ENCODE data around the gene PIEZO2.
"Not testable (repeated sequence)": the region's sequence is repeated elsewhere in the genome, so short reads cannot be mapped to it uniquely, and the experiment has no call there.

PIEZO2 gene

DNA sequence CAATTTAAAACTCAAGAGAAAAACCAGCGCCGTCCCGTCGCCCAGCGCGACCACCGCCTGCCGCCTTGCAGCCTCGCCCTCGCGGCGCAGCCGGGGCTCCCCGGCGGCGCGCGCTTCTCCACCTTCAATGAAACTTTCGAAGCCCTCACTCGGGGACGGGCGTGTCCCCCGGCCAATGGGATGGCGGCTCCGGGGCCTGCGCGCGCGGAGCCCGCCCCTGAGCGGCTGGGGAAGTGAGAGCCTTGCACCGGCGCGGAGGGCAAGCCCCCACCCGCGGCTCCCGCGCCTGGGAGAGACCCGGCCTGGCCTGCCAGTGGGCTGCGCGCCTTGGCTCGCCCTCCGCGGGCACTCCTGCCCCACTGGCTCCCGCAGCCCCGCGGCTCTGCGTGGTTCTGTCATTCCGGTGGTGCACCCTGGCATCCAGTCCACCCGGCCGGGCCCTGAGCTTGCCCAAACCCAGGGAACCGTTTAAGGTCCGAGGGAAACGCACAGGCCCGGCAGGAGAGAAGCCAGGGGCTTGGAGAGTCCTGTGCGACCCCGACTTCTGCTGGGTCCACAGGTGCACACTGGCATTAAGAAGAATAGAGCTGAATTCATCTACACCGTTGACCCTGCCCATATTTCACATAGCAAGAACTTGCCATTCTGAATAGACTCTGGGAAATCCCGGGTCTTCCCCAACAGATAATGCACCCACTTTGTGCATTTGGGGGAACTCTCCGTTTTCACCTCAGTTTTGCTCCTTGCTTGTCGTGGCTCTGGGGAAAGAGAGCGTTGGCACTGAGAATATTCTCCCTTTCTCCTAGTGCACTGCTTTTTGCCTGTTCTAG, at the start of gene PIEZO2:
Gene PIEZO2 (minus strand): TSS at position 129 of the 830 bp plus-strand sequence. CDS start 981 bp downstream, outside the sequence.
- peak; percentile 94 for DNase-seq (ENCODE audit: low spot score)

DNA sequence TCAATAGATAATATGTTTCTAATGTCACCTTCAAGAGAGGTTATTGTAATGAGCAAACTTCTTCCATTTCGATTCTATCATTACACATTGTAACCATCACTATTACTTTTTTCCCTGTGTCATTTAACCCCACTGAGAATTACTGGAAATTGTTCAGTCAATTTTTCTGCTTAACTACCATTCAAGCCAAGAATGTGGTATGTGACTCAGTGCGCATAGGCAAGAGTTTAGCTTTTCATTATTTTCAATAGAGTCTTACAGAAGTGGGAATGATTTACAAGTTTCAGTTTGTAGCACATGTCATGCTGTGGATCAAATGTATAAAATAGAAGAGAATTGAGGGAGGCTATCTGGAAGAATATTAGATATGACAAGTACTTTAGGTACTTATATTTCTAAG, 34.3 kb upstream of the PIEZO2 start:
- DNase-seq (ENCODE audit: low spot score): no peak

DNA sequence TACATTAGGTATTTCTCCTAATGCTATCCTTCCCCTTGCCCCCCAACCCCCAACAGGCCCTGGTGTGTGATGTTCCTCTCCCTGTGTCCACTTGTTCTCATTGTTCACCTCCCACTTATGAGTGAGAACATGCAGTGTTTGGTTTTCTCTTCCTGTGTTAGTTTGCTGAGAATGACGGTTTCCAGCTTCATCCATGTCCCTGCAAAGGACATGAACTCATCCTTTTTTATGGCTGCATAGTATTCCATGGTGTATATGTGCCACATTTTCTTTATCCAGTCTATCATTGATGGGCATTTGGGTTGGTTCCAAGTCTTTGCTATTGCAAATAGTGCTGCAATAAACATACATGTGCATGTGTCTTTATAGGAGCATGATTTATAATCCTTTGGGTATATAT, 32.3 kb upstream of the PIEZO2 start:
- DNase-seq (ENCODE audit: low spot score): not testable (repeated sequence)

DNA sequence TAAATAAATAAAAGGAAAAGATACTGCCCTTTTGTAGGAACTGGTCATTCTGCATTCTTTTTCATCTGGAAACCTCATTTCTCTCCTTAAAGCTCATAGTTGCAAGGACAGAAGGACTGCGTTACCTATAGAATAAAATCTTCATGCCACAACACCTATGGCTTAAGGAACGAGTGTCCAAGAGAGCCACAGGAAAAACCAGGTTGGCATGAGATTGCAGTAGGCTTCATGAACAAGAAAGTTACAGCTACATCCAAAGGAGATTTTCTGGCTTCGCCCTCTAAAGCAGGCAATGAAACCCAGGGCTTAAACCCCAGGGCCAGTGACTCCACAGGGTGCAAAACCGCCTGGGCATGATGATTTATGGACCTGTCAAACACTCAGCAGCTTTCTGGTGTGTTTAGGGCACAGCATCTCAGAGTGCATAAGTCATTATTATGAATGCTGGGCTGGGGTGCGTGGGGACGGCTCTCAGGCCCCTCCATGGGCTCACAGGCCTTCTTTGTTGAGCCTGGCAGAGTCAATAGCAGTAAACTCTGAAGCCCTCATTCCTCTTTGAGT, 30.7 kb upstream of the PIEZO2 start:
- DNase-seq (ENCODE audit: low spot score): no peak

DNA sequence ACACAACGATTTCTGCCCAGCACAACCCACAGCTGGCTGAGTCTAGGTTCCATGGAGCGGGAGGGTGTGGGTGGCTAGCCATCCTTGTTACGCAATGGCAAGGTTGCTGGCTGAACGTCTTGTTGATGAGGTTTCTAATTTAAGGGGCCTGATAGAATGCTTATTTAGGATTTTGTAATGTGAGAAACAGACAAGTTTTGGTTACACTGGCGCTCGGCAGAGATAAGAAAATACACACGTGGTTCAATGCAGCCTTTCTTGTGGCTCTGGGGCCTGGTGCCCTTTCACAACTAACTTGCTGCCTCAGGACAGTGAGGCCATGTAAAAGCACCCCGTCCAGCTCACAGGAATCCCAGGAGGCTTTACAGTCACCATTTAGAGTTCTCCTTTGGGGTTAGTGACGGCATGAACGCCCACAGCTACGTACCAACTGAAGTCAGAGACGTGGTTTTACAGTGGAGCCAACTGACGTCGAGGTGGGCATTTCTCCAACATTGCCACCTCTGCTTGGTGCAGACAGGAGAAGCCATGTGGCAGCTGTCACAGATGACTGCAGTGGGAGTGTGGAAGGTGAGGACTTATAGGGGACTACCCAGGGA, 29.7 kb upstream of the PIEZO2 start:
- peak; percentile 80 for DNase-seq (ENCODE audit: low spot score)

DNA sequence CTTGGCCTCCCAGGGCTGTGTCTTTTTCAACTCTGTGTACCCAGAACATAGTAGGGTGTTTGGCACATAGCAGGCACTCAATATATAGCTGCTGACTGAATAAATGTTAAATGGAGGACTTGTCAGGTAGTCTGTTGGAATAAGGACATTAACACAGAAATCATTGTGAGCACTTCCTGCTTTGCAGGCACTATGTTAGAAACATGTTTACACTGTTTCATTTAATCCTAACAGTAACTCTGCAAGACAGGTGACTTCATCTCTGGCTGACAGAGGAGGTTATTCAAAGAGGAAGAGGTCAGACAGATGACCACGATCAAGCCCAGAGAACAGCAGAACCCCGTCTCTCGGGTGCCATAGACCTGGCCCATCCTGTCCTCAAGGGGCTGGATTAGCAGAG, 28.0 kb upstream of the PIEZO2 start:
- DNase-seq (ENCODE audit: low spot score): no peak

DNA sequence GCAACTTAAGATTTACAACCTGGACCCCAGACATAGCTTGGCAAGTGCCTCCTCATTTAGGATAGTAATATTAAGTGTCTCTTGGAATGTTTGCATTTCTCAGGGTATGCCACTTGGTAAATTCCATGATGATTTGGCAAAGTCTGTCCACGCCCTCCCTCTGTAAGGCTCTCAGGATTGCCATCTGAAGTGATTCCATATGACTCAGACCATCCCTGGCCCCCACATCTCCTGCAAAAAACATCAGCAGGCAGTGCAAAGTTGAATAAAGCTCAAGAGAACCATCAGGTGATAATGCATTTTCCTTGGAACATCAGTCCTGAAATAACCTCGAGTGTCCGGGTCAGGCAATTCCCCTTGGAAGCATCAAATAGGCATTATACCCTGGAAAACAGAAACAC, 27.1 kb upstream of the PIEZO2 start:
- peak; percentile 56 for DNase-seq (ENCODE audit: low spot score)

DNA sequence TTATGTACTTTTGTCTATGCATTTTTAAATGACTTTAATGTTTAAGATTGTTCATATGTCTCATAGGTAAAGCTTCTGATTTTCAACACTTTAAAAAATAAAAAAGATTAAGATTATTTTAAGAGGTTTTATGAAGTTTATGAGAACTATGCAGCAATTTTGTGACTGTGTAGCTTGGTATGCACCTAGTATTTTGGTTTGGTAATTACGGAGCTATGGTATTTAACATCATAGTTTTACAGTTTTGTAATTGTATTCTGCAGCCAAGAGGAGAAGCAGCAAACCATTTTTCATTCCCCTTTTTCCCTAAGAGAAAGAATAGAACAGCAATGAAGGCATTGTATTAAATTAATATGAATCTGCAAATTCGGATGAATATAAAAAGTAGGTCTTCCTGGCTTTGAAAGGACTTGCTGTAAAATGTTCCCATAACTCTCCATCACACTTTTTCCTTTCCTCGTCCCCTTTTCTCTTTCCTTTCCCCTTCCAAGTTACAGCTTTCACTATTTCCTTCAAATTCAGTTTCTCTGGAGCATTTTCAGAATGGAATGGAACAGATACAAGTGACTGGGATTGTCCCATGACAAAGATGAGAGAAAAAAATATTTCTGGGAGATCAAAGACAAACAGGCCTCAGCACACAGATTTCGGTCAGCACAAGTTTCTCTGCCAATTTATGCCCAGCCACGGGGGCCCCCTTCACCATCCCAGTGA, 26.1 kb upstream of the PIEZO2 start:
- peak; percentile 73 for DNase-seq (ENCODE audit: low spot score)

DNA sequence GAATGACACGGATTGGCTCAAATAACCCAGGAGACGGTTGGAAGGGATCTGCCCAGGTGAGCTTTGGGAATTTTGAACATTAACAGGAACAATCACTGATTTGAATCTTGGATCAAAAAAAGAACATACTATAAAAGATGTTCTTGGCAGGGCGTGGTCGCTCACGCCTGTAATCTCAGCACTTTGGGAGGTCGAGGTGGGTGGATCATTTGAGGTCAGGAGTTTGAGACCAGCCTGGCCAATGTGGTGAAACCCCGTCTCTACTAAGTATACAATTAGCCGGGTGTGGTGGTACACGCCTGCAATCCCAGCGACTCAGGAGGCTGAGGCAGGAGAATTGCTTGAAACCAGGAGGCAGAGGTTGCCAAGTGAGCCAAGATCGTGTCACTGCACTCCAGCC, 24.8 kb upstream of the PIEZO2 start:
- not testable (repeated sequence) for DNase-seq (ENCODE audit: low spot score)

DNA sequence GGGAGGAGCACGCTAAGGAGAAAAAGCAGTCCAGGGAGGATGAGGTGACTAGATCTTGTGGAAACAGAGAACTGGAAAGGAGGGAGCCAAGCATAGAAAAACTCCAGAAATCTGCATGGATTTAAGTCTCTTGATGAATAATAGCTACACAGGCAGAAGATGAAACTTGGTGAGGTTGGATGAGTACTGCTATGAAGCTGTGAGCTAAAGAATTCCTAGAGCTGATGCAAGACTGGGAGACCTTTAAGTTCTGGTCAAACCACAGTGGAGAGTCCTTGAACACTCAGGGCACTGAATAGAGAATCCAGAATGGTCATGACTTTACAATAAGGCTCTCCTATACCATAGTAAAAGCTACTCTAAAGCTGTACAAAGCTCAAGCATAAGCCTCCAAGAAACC, 18.4 kb upstream of the PIEZO2 start:
- DNase-seq (ENCODE audit: low spot score): peak; percentile 56

DNA sequence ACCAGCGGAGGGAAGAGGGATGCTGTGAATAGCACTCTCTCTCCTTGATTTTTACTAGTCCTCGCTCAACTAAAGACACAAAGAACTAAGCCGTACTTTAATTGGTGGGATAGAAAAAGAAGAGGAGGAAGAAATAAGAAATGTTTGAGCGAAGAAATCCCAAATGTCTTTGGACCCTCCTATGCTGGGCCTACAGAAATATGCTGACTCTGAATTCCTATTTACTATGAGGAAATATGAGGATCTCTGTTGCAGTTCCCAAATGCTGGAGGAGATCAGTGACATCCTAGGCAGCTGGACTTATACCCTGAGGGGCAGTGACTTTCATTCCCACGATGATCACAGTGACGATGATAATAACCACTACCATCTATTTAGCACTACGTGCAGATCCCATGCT, 16.6 kb upstream of the PIEZO2 start:
- DNase-seq (ENCODE audit: low spot score): no peak

DNA sequence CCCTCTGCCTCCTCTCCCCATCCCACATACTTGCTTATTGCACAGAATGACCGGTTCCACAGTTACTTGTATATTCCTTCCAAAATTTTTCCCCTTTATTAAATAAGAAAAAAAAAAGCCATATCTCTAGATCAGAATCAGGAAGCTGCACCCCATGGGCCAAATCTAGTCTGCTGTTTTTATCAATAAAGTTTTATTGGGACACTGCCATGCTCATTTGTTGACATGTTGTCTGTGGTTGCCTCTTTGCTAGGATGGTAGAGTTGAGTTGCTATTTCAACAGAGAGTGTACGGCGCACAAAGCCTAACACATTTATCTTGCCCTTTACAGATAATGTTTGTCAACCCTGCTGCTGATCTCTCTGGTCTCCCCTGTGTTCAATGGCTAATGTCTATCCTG, 15.8 kb upstream of the PIEZO2 start:
- no peak for DNase-seq (ENCODE audit: low spot score)

DNA sequence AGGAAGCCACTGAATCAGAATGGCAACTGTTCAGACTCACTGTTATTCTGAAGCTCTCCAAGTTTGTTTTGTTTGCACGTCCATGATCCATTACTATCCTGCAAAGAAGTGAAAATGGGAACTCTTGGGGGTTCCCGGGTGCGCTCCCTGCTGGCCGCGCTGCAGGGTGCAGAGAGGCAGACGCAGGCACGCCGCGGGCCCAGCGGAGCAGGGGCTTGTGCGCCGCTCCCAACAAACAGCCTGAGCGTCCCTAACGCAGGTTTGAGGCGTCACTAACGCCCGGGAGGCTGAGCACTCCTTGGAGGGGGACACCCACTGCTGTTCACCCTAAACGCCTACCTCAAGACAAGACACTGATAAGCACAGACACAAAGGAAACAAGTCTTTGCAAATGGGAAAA, 14.3 kb upstream of the PIEZO2 start:
- no peak for DNase-seq (ENCODE audit: low spot score)

DNA sequence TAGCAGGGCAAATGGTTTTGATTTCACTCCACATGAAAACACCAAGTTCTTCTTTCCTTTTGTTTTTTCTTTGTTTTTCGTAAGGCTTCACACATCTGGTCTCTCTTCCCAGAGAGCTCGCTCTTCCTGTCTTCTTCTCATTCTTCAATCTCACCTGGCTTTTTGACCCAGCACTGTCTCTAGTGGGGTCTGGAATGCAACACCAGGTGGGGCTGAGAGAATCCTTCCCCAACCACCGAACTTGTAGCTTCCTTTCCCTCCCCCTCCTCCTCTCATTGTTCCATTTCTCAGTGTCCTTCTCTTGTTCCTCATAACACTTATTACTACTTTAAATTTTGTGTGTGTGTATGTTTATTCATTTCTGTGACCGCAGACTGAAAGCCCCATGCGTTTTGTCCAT, 13.5 kb upstream of the PIEZO2 start:
- DNase-seq (ENCODE audit: low spot score): no peak

DNA sequence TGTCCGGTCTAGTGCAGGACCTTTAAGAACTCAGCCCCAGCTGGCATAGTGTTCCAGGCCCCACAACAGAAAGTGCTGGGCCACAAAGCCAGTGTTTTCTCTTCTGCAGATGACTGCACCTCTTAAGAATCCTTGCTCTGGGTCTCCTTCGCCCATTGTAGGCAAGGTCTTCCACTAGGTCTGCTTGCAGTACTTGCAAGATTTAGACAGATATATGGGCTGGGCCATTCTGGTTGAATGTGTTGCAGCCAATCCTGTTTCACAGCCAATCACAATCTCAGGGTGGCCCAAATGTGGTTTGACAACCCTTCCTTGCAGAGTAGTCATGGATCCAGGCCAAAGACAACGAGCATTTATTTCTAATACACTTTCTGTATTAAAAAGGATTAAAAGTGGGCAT, 13.1 kb upstream of the PIEZO2 start:
- no peak for DNase-seq (ENCODE audit: low spot score)

DNA sequence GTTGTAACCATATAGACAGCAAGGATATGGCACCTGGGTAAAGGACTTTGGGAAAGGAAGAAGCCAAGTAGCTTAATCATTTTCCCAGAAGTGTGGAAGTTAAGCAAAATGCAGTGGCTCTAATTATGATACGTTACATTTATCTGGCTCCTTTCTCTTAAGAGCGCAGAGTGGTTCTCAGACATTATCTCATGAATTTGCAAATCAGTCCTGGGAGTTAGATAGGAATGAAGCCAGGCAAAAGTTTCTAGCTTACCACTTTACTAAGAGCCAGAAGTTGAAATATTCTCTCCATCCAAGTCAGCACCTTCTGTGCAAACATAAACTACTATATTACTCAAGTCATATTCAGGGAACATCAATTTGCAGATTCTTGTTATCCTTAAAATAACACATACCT, 10.9 kb upstream of the PIEZO2 start:
- DNase-seq (ENCODE audit: low spot score): no peak

DNA sequence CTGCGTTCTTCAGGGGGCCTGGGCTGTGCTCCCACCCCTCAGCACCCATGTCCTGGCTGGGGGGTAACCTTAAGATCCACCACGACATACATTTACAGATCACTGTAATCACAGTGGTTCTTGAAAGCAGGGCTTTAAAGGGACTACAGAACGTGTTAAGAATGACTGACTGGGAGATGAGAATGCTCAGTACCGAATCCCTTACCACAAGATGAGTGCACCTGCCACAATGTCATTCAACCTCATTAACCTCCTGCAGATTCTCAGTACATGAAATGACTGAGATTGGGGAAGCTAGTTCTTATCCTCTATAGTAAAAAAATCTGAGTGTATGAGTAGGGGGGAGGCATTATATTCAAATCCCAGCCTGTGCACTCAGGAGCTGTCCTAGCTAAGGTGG, 10.5 kb upstream of the PIEZO2 start:
- no peak for DNase-seq (ENCODE audit: low spot score)

DNA sequence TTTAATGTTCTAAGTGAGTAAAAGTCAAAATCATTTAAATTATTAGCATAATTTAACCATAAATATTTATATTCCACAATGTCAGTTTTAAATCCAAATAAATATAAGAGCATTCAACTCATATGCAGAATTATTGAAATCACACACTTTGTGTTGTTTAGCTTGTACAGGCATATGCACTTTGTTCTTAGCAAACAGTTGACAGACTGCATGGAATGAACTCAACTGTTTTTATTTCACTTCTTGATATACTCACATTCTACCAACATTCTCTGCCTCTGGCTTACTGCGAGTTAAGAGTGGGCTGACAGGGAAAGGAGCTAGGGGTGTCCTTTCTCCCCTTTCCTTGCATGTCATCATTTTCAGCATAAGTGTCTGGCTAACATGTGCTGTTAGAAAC, 7.6 kb upstream of the PIEZO2 start:
- no peak for DNase-seq (ENCODE audit: low spot score)

DNA sequence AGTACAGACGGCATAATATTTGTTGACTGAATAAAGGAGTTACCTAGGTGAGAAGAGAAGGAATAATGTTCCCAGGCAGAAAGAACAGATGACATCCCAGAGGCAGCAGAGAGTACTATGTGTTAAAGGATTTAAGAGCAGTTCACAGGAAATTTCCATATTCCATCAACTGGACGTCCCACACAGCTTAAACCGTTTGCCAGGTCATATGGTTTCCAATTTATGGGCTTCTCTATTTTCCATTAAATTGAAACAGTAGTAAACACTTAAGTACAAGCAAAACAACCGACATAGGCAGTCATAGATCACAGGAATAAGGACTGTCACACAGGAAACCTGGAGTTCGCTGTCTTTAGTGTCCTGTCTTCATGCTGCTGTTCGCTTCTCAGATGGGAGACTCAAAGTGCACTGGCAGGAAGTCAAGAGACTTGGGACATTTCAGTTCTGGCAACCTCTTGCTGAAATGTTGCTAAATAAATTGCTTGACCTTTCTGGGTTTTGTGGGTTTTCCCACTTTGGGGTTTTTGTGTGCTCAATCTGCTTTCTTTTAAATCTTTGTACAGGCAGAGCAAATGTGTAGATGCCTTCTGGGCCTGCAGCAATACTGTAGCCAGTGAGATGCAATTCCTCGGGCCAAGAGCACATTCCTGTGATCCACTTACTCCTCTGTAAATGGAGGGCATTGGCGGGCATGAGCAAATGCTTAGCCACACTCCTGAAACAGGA, 5.8 kb upstream of the PIEZO2 start:
- peak; percentile 41 for DNase-seq (ENCODE audit: low spot score)

DNA sequence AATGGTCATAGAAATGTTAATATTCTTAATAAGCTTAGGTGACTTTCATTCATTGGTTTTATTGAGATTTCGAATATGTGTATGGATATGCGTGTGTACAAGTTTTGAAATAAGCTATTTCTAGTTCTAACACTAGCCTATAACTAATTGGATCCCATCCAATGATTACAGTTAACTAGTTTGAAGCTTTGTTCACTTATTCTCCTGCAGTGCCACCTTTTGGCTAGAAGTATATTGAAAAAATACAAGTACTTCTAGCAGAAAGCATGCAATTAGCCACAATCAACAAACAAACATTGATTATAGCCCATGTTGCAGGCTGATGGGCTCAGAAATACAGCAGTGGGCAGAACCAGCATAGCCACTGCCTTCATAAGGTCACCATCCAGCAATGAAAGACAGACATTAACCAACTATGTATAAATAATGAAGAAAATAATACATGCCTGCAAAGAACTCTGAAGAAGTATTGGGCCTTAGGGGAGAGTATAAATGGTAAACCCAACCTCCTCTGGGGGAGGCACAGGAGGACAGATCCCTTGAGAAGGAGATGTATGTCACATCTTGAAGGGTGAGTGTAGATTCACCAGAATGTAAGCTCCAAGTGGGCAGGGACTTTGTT, 5.1 kb upstream of the PIEZO2 start:
- DNase-seq (ENCODE audit: low spot score): peak; percentile 47

DNA sequence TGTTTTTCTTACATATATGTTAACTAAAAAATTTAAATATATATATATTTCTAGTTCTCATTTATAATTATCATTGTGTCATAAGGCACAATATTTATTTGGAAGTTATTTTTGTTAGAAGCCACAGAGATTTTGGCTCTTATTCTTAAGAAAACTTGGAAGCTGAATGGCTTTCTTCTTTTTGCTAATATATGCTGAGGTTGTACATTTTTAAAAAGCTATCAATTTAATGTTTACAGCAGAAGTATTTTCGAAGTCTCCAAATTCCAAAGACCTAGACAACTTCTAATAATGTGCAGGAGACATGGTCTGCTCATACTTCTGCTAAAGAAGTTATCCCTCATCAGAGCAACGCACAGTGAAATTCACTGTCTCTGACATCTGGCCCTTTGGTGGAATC, 3.7 kb upstream of the PIEZO2 start:
- no peak for DNase-seq (ENCODE audit: low spot score)

DNA sequence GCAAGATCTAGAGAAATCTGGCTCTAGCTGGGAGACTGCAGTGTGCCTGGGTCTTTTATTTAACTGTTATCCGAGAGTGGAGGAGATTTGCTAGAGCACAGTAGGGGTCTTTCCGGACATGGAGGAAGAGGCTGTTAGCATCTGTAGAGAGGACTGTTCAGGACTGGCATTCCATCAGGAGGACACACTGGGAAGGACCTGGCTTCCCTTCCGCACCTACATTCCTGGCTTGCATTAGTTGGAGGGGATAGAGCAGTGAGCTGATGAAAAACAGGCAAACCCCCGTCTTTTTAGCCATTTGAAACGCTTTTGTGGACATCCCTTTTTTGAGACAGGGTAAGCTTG, 874 bp upstream of the PIEZO2 start:
- no peak for DNase-seq (ENCODE audit: low spot score)
